ENCODE measurements around the gene AMFR. TPM values are rescaled to one million over a fixed set of nuclear protein-coding genes. Genes with fewer than 3 reads are reported as not detected.

Gene AMFR
- polyA plus RNA-seq, 1 donor (not counting 4 experiments of a cell fraction or from before 2014, with no cell fraction given), result 36.9 TPM

DNA sequence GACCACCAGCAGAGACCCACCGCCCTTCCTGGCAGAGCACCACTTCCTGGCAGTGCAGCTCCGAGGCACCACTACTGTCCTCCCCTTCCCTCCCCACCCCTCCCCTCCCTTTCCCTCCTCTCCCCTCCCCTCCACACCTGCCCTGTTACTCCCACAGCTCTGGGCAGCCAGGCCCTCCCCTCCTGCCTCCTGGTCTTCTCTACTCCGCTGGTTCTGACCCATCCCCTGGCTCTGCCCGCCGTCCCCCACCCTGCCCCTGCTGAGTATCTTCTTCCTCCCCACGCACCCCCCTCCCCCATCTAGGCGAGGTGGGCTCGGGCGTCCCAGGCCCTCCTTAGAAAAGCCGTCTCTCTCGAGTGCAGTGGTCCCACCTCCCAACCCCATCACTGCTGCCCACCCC, 77.7 kb downstream of the AMFR start:
- Histone ChIP-seq H3K36me3 (ENCODE audit: control insufficient read depth in 2 of 2, extremely low read depth in 1 of 2, insufficient read depth in 2 of 2, low read length in 2 of 2) (no peaks in the 10 kb centered on the region), H3K27me3 (ENCODE audit: control insufficient read depth, extremely low read depth, insufficient read depth, low read length) (peaks cover 16% of the 10 kb centered on the region), H3K27ac (ENCODE audit: control insufficient read depth, insufficient read depth, low read length) (no peak overlapping the region), H3K9ac (ENCODE audit: control insufficient read depth, extremely low read depth, insufficient read depth, low read length) (no peak overlapping the region), H3K9me1 (ENCODE audit: control insufficient read depth, extremely low read depth, insufficient read depth, low read length) (no peaks in the 10 kb centered on the region), H3K9me3 (ENCODE audit: control insufficient read depth, low read depth, low read length) (no peaks in the 10 kb centered on the region), H3K79me2 (ENCODE audit: control insufficient read depth, insufficient read depth, low read length) (no peaks in the 10 kb centered on the region), H2AFZ (ENCODE audit: control insufficient read depth, low read length) (no peak overlapping the region), H4K20me1 (ENCODE audit: control insufficient read depth, extremely low read depth, insufficient read depth, low read length) (no peaks in the 10 kb centered on the region), H3K4me3 (ENCODE audit: control insufficient read depth in 2 of 3, extremely low read depth in 1 of 3, insufficient read depth in 2 of 3, low read depth in 1 of 3, low read length in 3 of 3) (no peak overlapping the region), H3K4me2 (ENCODE audit: control insufficient read depth, extremely low read depth, insufficient read depth, low read depth, low read length) (no peak overlapping the region), H3K4me1 (ENCODE audit: control insufficient read depth, extremely low read depth, insufficient read depth, low read length) (peaks cover 17% of the 10 kb centered on the region)
- dilution Hi-C loops (cut with MboI; ENCODE audit: extremely low pct_ligation_motif_present, low sequenced_read_pairs), result no loop called here
- DNase-seq (ENCODE audit: low read depth, low spot score) (no peak), FAIRE-seq (no peak)
- no peak for TF ChIP-seq EZH2 (IDR thresholded peaks at IDR 0.05; ENCODE audit: low read length)

DNA sequence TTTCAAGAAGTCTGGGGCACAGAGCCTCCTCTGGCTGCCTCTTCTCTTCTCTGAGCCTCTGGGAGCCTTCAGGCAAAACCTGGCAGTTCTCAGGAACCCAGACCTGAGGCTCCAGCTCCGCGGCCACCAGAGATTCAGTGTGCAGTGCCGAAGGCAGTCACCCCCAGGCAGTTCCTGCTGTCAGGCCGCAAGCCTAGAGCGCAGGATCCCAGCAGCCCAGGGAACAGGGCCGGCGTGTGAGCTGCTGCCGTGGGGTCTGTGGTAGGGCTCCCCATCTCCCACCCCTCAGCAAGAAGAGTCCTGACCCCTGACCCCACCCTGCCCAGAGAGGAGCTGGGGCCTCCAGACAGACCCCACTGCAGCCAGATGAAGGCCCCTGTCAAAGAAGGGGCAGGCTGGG, 78.2 kb downstream of the AMFR start:
- no peak overlapping the region for H3K27ac ChIP-seq (ENCODE audit: control insufficient read depth, insufficient read depth, low read length)
- peaks cover 14% of the 10 kb centered on the region for H3K27me3 ChIP-seq (ENCODE audit: control insufficient read depth, extremely low read depth, insufficient read depth, low read length)
- no peak overlapping the region for H2AFZ ChIP-seq (ENCODE audit: control insufficient read depth, low read length)
- TF ChIP-seq EZH2 (IDR thresholded peaks at IDR 0.05; ENCODE audit: low read length), result no peak
- TF ChIP-seq, protein P1, sequence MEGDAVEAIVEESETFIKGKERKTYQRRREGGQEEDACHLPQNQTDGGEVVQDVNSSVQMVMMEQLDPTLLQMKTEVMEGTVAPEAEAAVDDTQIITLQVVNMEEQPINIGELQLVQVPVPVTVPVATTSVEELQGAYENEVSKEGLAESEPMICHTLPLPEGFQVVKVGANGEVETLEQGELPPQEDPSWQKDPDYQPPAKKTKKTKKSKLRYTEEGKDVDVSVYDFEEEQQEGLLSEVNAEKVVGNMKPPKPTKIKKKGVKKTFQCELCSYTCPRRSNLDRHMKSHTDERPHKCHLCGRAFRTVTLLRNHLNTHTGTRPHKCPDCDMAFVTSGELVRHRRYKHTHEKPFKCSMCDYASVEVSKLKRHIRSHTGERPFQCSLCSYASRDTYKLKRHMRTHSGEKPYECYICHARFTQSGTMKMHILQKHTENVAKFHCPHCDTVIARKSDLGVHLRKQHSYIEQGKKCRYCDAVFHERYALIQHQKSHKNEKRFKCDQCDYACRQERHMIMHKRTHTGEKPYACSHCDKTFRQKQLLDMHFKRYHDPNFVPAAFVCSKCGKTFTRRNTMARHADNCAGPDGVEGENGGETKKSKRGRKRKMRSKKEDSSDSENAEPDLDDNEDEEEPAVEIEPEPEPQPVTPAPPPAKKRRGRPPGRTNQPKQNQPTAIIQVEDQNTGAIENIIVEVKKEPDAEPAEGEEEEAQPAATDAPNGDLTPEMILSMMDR (optimal IDR thresholded peaks at IDR 0.05 in 1 of 3, IDR thresholded peaks at IDR 0.05 in 1 of 3, conservative IDR thresholded peaks at IDR 0.05 in 1 of 3; ENCODE audit: extremely low read depth in 1 of 3, insufficient read depth in 2 of 3, low read length in 3 of 3), result no peak
- H3K79me2 ChIP-seq (ENCODE audit: control insufficient read depth, insufficient read depth, low read length), result no peaks in the 10 kb centered on the region
- dilution Hi-C loops (cut with MboI; ENCODE audit: extremely low pct_ligation_motif_present, low sequenced_read_pairs), result no loop called here
- no peak overlapping the region for H3K9ac ChIP-seq (ENCODE audit: control insufficient read depth, extremely low read depth, insufficient read depth, low read length)
- H3K9me1 ChIP-seq (ENCODE audit: control insufficient read depth, extremely low read depth, insufficient read depth, low read length), result no peaks in the 10 kb centered on the region
- DNase-seq (ENCODE audit: low read depth, low spot score) (no peak), FAIRE-seq (no peak)
- H3K4me1 ChIP-seq (ENCODE audit: control insufficient read depth, extremely low read depth, insufficient read depth, low read length), result peaks cover 17% of the 10 kb centered on the region
- no peaks in the 10 kb centered on the region for H4K20me1 ChIP-seq (ENCODE audit: control insufficient read depth, extremely low read depth, insufficient read depth, low read length)
- no peak overlapping the region for H3K4me2 ChIP-seq (ENCODE audit: control insufficient read depth, extremely low read depth, insufficient read depth, low read depth, low read length)
- no peaks in the 10 kb centered on the region for H3K9me3 ChIP-seq (ENCODE audit: control insufficient read depth, low read depth, low read length)
- H3K4me3 ChIP-seq (ENCODE audit: control insufficient read depth in 2 of 3, extremely low read depth in 1 of 3, insufficient read depth in 2 of 3, low read depth in 1 of 3, low read length in 3 of 3), result no peak overlapping the region
- H3K36me3 ChIP-seq (ENCODE audit: control insufficient read depth in 2 of 2, extremely low read depth in 1 of 2, insufficient read depth in 2 of 2, low read length in 2 of 2), result no peaks in the 10 kb centered on the region

All from keratinocyte (primary cell).